ENCODE data around the gene IRX6.
A peak's percentile ranks its signal among the peaks of the same experiment; 100 is the strongest.

Gene IRX6

GRCh38 chr16:55325458-55326109, 1.6 kb downstream of the IRX6 start:
- DNase-seq, result no peak
- no peak overlapping the region for H3K9ac ChIP-seq (ENCODE audit: low read length)
- no peak overlapping the region for H2AFZ ChIP-seq (ENCODE audit: insufficient read depth, low read length, poor library complexity)
- H3K4ac ChIP-seq (ENCODE audit: low read depth, low read length), result no peak overlapping the region
- H3K4me3 ChIP-seq (ENCODE audit: low read depth, low read length), result no peak overlapping the region
- peaks cover 2% of the 10 kb centered on the region for H3K79me1 ChIP-seq (ENCODE audit: low read length)
- H3K4me2 ChIP-seq (ENCODE audit: low read length), result no peak overlapping the region
- no peak overlapping the region for H4K91ac ChIP-seq (ENCODE audit: low read depth, low read length)
- H3K36me3 ChIP-seq (ENCODE audit: control insufficient read depth in 1 of 2, insufficient read depth in 2 of 2, low read length in 2 of 2), result peaks cover 0 to 3% of the 10 kb centered on the region in 2 experiments
- H3K18ac ChIP-seq (ENCODE audit: low read length), result no peak overlapping the region
- no peak overlapping the region for H2BK5ac ChIP-seq (ENCODE audit: low read depth, low read length, poor library complexity)
- H3K9me3 ChIP-seq (ENCODE audit: insufficient read depth, low read depth, low read length), result no peaks in the 10 kb centered on the region
- H3K14ac ChIP-seq (ENCODE audit: low read length), result no peak overlapping the region
- no CpG with 5 or more reads among the region's 12 CpGs for WGBS (ENCODE audit: extremely low coverage, insufficient coverage, insufficient read length)
- H3K79me2 ChIP-seq (ENCODE audit: control insufficient read depth, insufficient read depth, low read length, poor library complexity), result no peaks in the 10 kb centered on the region
- H4K12ac ChIP-seq (ENCODE audit: low read depth, low read length), result no peak overlapping the region
- peaks cover 36% of the 10 kb centered on the region for H3K27me3 ChIP-seq (ENCODE audit: insufficient read depth, low read length)
- H2BK12ac ChIP-seq (ENCODE audit: low read length), result no peak overlapping the region
- no peak overlapping the region for H2BK120ac ChIP-seq (ENCODE audit: insufficient read depth, low read length, poor library complexity)
- no peak overlapping the region for H4K8ac ChIP-seq (ENCODE audit: low read depth, low read length)
- H3K23ac ChIP-seq (ENCODE audit: low read length), result no peak overlapping the region
- peaks cover 28 to 34% of the 10 kb centered on the region in 2 experiments for H3K4me1 ChIP-seq (ENCODE audit: control insufficient read depth in 1 of 2, insufficient read depth in 2 of 2, low read length in 2 of 2)
- no peak overlapping the region for H2AK5ac ChIP-seq (ENCODE audit: low read length)
- H3K27ac ChIP-seq (ENCODE audit: low read depth, low read length), result no peak overlapping the region

- WGBS (ENCODE audit: extremely low coverage, insufficient coverage, insufficient read length), result no CpG with 5 or more reads among the region's 21 CpGs
Observed at GRCh38 chr16:55326261-55327092, 2.5 kb downstream of the IRX6 start.

GRCh38 chr16:55328611-55329569, 4.9 kb downstream of the IRX6 start:
- peak overlapping the region; percentile 32 for H3K4me2 ChIP-seq (ENCODE audit: low read length)
- H2AK5ac ChIP-seq (ENCODE audit: low read length), result no peak overlapping the region
- H3K9ac ChIP-seq (ENCODE audit: low read length), result no peak overlapping the region
- no peak overlapping the region for H3K23ac ChIP-seq (ENCODE audit: low read length)
- H3K9me3 ChIP-seq (ENCODE audit: insufficient read depth, low read depth, low read length), result no peaks in the 10 kb centered on the region
- peak overlapping the region; percentile 6 for H4K8ac ChIP-seq (ENCODE audit: low read depth, low read length)
- no peak overlapping the region for H2BK120ac ChIP-seq (ENCODE audit: insufficient read depth, low read length, poor library complexity)
- H3K4ac ChIP-seq (ENCODE audit: low read depth, low read length), result no peak overlapping the region
- no peaks in the 10 kb centered on the region for H3K79me1 ChIP-seq (ENCODE audit: low read length)
- H3K4me3 ChIP-seq (ENCODE audit: low read depth, low read length), result no peak overlapping the region
- H3K27me3 ChIP-seq (ENCODE audit: insufficient read depth, low read length), result peaks cover 58% of the 10 kb centered on the region
- H3K18ac ChIP-seq (ENCODE audit: low read length), result no peak overlapping the region
- no peak overlapping the region for H2AFZ ChIP-seq (ENCODE audit: insufficient read depth, low read length, poor library complexity)
- no peak for DNase-seq
- no peak overlapping the region for H2BK12ac ChIP-seq (ENCODE audit: low read length)
- H3K4me1 ChIP-seq (ENCODE audit: control insufficient read depth in 1 of 2, insufficient read depth in 2 of 2, low read length in 2 of 2), result peaks cover 30 to 39% of the 10 kb centered on the region in 2 experiments
- WGBS (ENCODE audit: extremely low coverage, insufficient coverage, insufficient read length), result no CpG with 5 or more reads among the region's 55 CpGs
- peak overlapping the region; percentile 22 for H3K14ac ChIP-seq (ENCODE audit: low read length)
- H3K27ac ChIP-seq (ENCODE audit: low read depth, low read length), result no peak overlapping the region
- no peak overlapping the region for H4K12ac ChIP-seq (ENCODE audit: low read depth, low read length)
- no peaks in the 10 kb centered on the region for H3K79me2 ChIP-seq (ENCODE audit: control insufficient read depth, insufficient read depth, low read length, poor library complexity)
- H2BK5ac ChIP-seq (ENCODE audit: low read depth, low read length, poor library complexity), result no peak overlapping the region
- no peak overlapping the region for H4K91ac ChIP-seq (ENCODE audit: low read depth, low read length)
- peaks cover 0 to 3% of the 10 kb centered on the region in 2 experiments for H3K36me3 ChIP-seq (ENCODE audit: control insufficient read depth in 1 of 2, insufficient read depth in 2 of 2, low read length in 2 of 2)

More at GRCh38 chr16:55326261-55327092, 2.5 kb downstream of the IRX6 start:
- H3K4me3 ChIP-seq (ENCODE audit: low read depth, low read length), result no peak overlapping the region
- H4K12ac ChIP-seq (ENCODE audit: low read depth, low read length), result no peak overlapping the region
- H3K9ac ChIP-seq (ENCODE audit: low read length), result no peak overlapping the region
- no peak overlapping the region for H2AFZ ChIP-seq (ENCODE audit: insufficient read depth, low read length, poor library complexity)
- H2BK12ac ChIP-seq (ENCODE audit: low read length), result no peak overlapping the region
- no peak overlapping the region for H2BK5ac ChIP-seq (ENCODE audit: low read depth, low read length, poor library complexity)
- H3K9me3 ChIP-seq (ENCODE audit: insufficient read depth, low read depth, low read length), result no peaks in the 10 kb centered on the region
- H2AK5ac ChIP-seq (ENCODE audit: low read length), result no peak overlapping the region
- H3K4me2 ChIP-seq (ENCODE audit: low read length), result no peak overlapping the region
- no peak overlapping the region for H4K91ac ChIP-seq (ENCODE audit: low read depth, low read length)
- peaks cover 0 to 3% of the 10 kb centered on the region in 2 experiments for H3K36me3 ChIP-seq (ENCODE audit: control insufficient read depth in 1 of 2, insufficient read depth in 2 of 2, low read length in 2 of 2)
- H3K14ac ChIP-seq (ENCODE audit: low read length), result no peak overlapping the region
- H3K79me2 ChIP-seq (ENCODE audit: control insufficient read depth, insufficient read depth, low read length, poor library complexity), result no peaks in the 10 kb centered on the region
- H3K79me1 ChIP-seq (ENCODE audit: low read length), result peaks cover 2% of the 10 kb centered on the region
- H3K27ac ChIP-seq (ENCODE audit: low read depth, low read length), result no peak overlapping the region
- no peak overlapping the region for H3K18ac ChIP-seq (ENCODE audit: low read length)
- H3K23ac ChIP-seq (ENCODE audit: low read length), result no peak overlapping the region
- peaks cover 45% of the 10 kb centered on the region for H3K27me3 ChIP-seq (ENCODE audit: insufficient read depth, low read length)
- H2BK120ac ChIP-seq (ENCODE audit: insufficient read depth, low read length, poor library complexity), result no peak overlapping the region
- no peak overlapping the region for H4K8ac ChIP-seq (ENCODE audit: low read depth, low read length)
- peaks cover 35 to 42% of the 10 kb centered on the region in 2 experiments for H3K4me1 ChIP-seq (ENCODE audit: control insufficient read depth in 1 of 2, insufficient read depth in 2 of 2, low read length in 2 of 2)
- no peak for DNase-seq
- no peak overlapping the region for H3K4ac ChIP-seq (ENCODE audit: low read depth, low read length)

- H3K27ac ChIP-seq (ENCODE audit: low read depth, low read length), result no peak overlapping the region
- no peak overlapping the region for H3K4me2 ChIP-seq (ENCODE audit: low read length)
- no peak overlapping the region for H4K8ac ChIP-seq (ENCODE audit: low read depth, low read length)
- H3K23ac ChIP-seq (ENCODE audit: low read length), result no peak overlapping the region
- DNase-seq, result no peak
- H3K4me3 ChIP-seq (ENCODE audit: low read depth, low read length), result no peak overlapping the region
- H4K12ac ChIP-seq (ENCODE audit: low read depth, low read length), result no peak overlapping the region
- H3K27me3 ChIP-seq (ENCODE audit: insufficient read depth, low read length), result peaks cover 53% of the 10 kb centered on the region
- no peak overlapping the region for H2AK5ac ChIP-seq (ENCODE audit: low read length)
- H3K79me1 ChIP-seq (ENCODE audit: low read length), result no peaks in the 10 kb centered on the region
- no peaks in the 10 kb centered on the region for H3K79me2 ChIP-seq (ENCODE audit: control insufficient read depth, insufficient read depth, low read length, poor library complexity)
- no peaks in the 10 kb centered on the region for H3K9me3 ChIP-seq (ENCODE audit: insufficient read depth, low read depth, low read length)
- no peak overlapping the region for H2BK120ac ChIP-seq (ENCODE audit: insufficient read depth, low read length, poor library complexity)
- peak overlapping the region; percentile 20 for H4K91ac ChIP-seq (ENCODE audit: low read depth, low read length)
- H3K36me3 ChIP-seq (ENCODE audit: control insufficient read depth in 1 of 2, insufficient read depth in 2 of 2, low read length in 2 of 2), result peaks cover 0 to 3% of the 10 kb centered on the region in 2 experiments
- no CpG with 5 or more reads among the region's 8 CpGs for WGBS (ENCODE audit: extremely low coverage, insufficient coverage, insufficient read length)
- H3K9ac ChIP-seq (ENCODE audit: low read length), result no peak overlapping the region
- H3K4me1 ChIP-seq (ENCODE audit: control insufficient read depth in 1 of 2, insufficient read depth in 2 of 2, low read length in 2 of 2), result peaks cover 27 to 30% of the 10 kb centered on the region in 2 experiments
- H3K14ac ChIP-seq (ENCODE audit: low read length), result no peak overlapping the region
- no peak overlapping the region for H3K18ac ChIP-seq (ENCODE audit: low read length)
- no peak overlapping the region for H2AFZ ChIP-seq (ENCODE audit: insufficient read depth, low read length, poor library complexity)
- no peak overlapping the region for H2BK5ac ChIP-seq (ENCODE audit: low read depth, low read length, poor library complexity)
- H3K4ac ChIP-seq (ENCODE audit: low read depth, low read length), result no peak overlapping the region
- H2BK12ac ChIP-seq (ENCODE audit: low read length), result no peak overlapping the region
Observed at GRCh38 chr16:55329791-55330428, 5.9 kb downstream of the IRX6 start.
